GM12864 (cell line): Measurements from ENCODE around the gene MLPH.
"Not testable (repeated sequence)": the region's sequence is repeated elsewhere in the genome, so short reads cannot be mapped to it uniquely, and the experiment has no call there.

Experiments
- DNase-seq: peaks from one replicate; pipeline ENCODE4 v3.0.0-alpha.2; 2011; ENCODE audit warnings: low read depth
- H3K4me3 ChIP-seq: 2 replicates; pipeline ENCODE4 v1.5.1; 2011; ENCODE audit warnings: mild to moderate bottlenecking, low read depth, low read length, control low read depth
- CTCF ChIP-seq: IDR thresholded peaks from 2 replicates; pipeline ENCODE4 v1.5.1; 2011; ENCODE audit warnings: low read depth, mild to moderate bottlenecking, moderate library complexity, low read length, control low read depth, inconsistent platforms; ENCODE audit errors: missing control alignments

The MLPH gene

DNA sequence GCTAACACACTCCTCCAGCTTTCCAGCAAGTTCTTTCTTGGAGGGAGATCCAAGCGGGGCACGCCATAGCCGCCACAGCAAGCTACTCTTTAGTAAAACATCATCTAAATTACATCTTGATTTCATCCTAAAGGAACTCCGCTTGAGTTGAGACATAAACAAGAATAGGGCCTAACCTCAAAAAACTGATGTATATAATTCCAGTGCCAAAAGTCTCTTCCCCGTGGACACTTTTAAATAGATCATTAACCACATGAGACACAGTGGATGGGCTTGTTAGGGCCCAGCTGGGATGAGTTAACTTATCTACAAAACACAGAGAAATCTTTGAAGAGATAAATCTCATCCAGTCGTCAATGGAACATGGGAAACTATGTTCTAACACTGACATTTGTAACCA, 20.8 kb upstream of the MLPH start:
- H3K4me3 ChIP-seq, result no peak overlapping the region
- no peak for DNase-seq
- no peak for TF ChIP-seq CTCF

- TF ChIP-seq CTCF, result no peak
- DNase-seq, result no peak
- H3K4me3 ChIP-seq, result no peak overlapping the region
Observed at GRCh38 chr2:237467447-237468179, 19.4 kb upstream of the MLPH start.

- DNase-seq, H3K4me3 ChIP-seq: not testable (repeated sequence)
Observed at GRCh38 chr2:237469410-237469809, 17.6 kb upstream of the MLPH start.

GRCh38 chr2:237469849-237470248, 17.2 kb upstream of the MLPH start:
- no peak for DNase-seq
- TF ChIP-seq CTCF, result no peak
- no peak overlapping the region for H3K4me3 ChIP-seq

GRCh38 chr2:237470914-237471313, 16.1 kb upstream of the MLPH start:
- H3K4me3 ChIP-seq, result no peak overlapping the region
- TF ChIP-seq CTCF, result no peak
- no peak for DNase-seq

DNA sequence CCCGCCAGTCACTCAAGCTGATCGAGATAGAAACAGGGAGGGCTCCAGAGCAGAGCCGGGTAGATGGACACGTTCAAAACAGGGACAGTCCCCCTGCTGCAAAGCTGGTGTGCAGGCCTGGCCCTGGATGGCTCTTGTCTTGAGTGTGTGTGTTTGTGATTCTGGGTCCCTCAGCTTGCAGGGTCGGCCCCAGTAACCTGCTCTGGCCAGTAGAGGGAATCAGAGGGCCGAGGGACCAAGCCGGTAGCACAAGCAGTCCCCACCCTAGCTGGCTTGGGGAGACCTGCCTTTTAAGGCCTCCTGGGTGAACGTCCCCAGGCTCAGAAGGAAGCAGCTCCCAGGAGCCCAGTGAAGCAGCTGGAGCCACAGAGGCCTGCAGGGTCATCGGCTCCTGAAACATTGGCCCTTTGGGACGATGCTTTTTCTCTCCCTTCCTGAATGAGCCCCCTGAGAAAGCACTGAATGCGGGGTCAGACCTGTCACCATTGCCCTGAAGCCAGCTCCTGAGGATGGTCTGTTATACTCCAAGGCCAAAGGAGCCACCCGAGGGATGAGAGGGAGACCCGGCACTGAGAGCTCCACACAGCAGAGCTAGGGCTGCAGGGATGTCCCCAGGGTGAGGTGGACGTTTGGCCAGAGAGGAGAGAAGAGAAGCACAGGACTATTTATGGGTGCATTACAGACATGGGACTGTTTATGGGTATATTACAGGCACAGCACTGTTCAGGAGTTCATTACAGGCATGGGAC, 15.4 kb upstream of the MLPH start:
- DNase-seq, result no peak
- H3K4me3 ChIP-seq, result no peak overlapping the region
- peak; percentile 74 for TF ChIP-seq CTCF

DNA sequence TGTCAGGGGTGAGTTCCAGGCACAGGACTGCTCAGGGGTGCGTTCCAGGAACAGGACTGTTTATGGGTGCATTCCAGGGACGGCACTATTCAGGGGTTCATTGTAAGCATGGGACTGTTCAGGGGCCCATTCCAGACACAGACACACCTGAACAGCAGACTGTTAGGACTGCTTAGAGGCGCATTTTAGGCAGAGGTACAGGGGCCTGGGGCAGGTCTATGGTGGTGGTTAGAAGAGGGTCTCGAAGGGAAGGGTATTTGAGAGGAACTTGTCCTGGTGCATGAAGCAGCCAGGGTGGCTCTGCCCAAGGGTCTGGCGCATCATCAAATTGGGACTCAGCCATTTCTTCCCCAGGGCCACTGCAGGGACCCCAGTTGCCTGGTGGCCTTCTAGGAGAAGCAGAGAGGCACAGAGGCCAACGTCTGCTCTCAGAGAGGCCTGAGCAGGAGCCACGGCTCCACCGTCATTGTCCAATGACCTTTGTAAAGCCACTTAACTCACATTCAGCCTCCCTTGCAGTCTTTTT, 14.8 kb upstream of the MLPH start:
- no peak for DNase-seq
- no peak for TF ChIP-seq CTCF
- H3K4me3 ChIP-seq, result no peak overlapping the region
